Heart right ventricle (tissue), 16 donors: Measurements from ENCODE around the gene CFAP61. TPM values are rescaled to one million over a fixed set of nuclear protein-coding genes. Genes with fewer than 3 reads are reported as not detected.

Source experiments
- ATAC-seq, 8 donors: fragments of 200-7000 bp; cut with Tn5 transposase; one replicate each; pipeline ENCODE4 v1.9.1; 2020; ENCODE audit warnings: mild to moderate bottlenecking in 8 of 8, moderate library complexity in 8 of 8, moderate number of reproducible peaks in 1 of 8
- DNase-seq, 2 donors: peaks; one replicate each; pipeline ENCODE4 v3.0.0-alpha.2; 2020
- H3K27ac ChIP-seq, 10 donors: fragments of 200-600 bp; sonication (generic) in 2 of 10; one replicate each; pipeline versions ENCODE4 v1.5.0 to v1.8.0; 2020 to 2022; ENCODE audit warnings: mild to moderate bottlenecking in 3 of 10
- H3K27me3 ChIP-seq, 7 donors: fragments of 200-600 bp; one replicate each; pipeline ENCODE4 v1.8.0; 2021 to 2022; ENCODE audit warnings: mild to moderate bottlenecking in 2 of 7
- H3K36me3 ChIP-seq, 9 donors: fragments of 200-600 bp; sonication (generic) in 1 of 9; one replicate each; pipeline versions ENCODE4 v1.5.0 to v1.8.0; 2020 to 2022; ENCODE audit warnings: mild to moderate bottlenecking in 2 of 9
- H3K4me1 ChIP-seq, 9 donors: fragments of 200-600 bp; sonication (generic) in 1 of 9; one replicate each; pipeline versions ENCODE4 v1.5.0 to v1.8.0; 2020 to 2022; ENCODE audit warnings: mild to moderate bottlenecking in 4 of 9
- H3K4me3 ChIP-seq, 10 donors: fragments of 200-600 bp; sonication (generic) in 2 of 10; one replicate each; pipeline versions ENCODE4 v1.5.0 to v1.8.0; 2020 to 2022; ENCODE audit warnings: mild to moderate bottlenecking in 7 of 10, moderate library complexity in 2 of 10
- H3K9me3 ChIP-seq, 11 donors: fragments of 200-600 bp in 10 of 11; sonication (generic) in 2 of 11; one replicate each; pipeline versions ENCODE4 v1.5.0 to v1.8.0; 2013 to 2022; ENCODE audit warnings: mild to moderate bottlenecking in 2 of 11, control low read depth in 1 of 11, moderate library complexity in 1 of 11
- CTCF ChIP-seq, 9 donors: fragments of 200-600 bp; sonication (generic) in 2 of 9; IDR thresholded peaks; one replicate each; pipeline versions ENCODE4 v1.5.0 to v1.8.0; 2021 to 2022; ENCODE audit warnings: antibody characterized with exemption in 9 of 9, mild to moderate bottlenecking in 5 of 9, moderate library complexity in 1 of 9
- WGBS, 2 donors: extraction: QIAGEN DNeasy Blood & Tissue Kit; methylation state at CpG; one replicate each; pipeline ENCODE4 v1.1.7; 2013; ENCODE audit warnings: inconsistent platforms in 1 of 2; 5-methylcytosine and 5-hydroxymethylcytosine counted together
- intact Hi-C, 10 donors: fragments of 100-400 bp; cut with DNase I; formaldehyde crosslinking; loops; one replicate each; pipeline versions ENCODE4 v1.11.1 to v1.14.2; 2022
- polyA plus RNA-seq, 2 donors: library from polyadenylated mRNA; stranded (reverse); fragments of 200-250 nt; gene quantifications; one replicate each; pipeline ENCODE4 v1.2.3, GENCODE V29; 2013
- total RNA-seq, 10 donors: library from RNA; stranded (reverse); fragmentation: NEBNext Ultra II Directional in 3 of 10; extraction: Animal tissue kit (Norgen Biotek cat#: 25700) in 3 of 10; gene quantifications; one replicate each; pipeline versions ENCODE4 v1.2.1 to v1.2.4, GENCODE V29; 2021 to 2023
- donor health status: Arrhythmogenic right ventricular cardiomyopathy.
- donor health status: ischemic (EF 13 %, LVEDD 7.1; RV severe dilation, severe dysfunction).
- donor health status: healthy with polysubstance abuse.
- donor health status: DM: no; HTN: yes; CAD: no.
- donor health status: DM: no; HTN: no; CAD: no.
- donor health status: ischemic (EF 25% LVEDD 6.9; RV normal size, moderate dysfunction).
- donor health status: ischemic (EF 25% LVEDD 5.7; RV mildly dilated, moderate dysfunction).
- donor health status: healthy.
- donor health status: DM: yes; HTN: yes; CAD: no.
- donor health status: Ischemic cardiomyopathy.
- donor health status: ischemic (EF 35%, LVEDD 5.7; RV mildly dilated, moderate dysfunction).
- donor health status: nonischemic (EF 11% LVEDD 7.7; RV severe dilation, severe dysfunction).
- donor health status: DM: yes; HTN: yes; CAD: no.
- donor health status: PGD.
- donor health status: ischemic (EF 29% LVEDD 5.4; RV normal size, mild dysfunction).
- donor health status: nonischemic (EF 23%, LVEDD 6.1; RV moderate dilation, normal function).

CFAP61 gene
- total and polyA plus RNA-seq, 12 donors = 8.2 to 140 (median 60.6) TPM

DNA sequence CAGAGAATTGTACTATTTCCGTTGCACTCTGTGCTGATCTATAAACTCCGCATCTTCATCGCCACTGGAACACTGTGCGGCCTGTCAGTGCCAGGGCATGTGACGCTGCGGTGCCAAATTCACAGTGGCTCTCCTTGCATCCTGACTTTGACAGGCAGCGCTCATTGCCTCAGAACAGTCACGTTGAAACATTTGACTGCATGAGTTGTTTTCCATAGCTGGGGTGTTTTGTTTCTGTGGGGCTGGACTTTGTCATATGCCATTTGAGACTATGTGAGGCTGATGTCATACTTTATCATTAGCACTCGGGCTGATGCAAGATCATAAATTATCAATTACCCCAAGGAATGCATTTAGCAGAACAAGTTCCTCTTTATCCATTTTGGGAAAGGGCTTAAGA is 32.7 kb downstream of the CFAP61 start:
- peak overlapping the region; percentile 59 to 87 (median 84) for H3K27ac ChIP-seq
- 40 to 49% methylated on average over 9 of the region's 9 CpGs for WGBS, 2 donors
- no peaks in the 10 kb centered on the region for H3K9me3 ChIP-seq
- H3K4me3 ChIP-seq = peak overlapping the region in 6 of 10 donors; percentile 6 to 41 (median 34)
- peaks cover 0 to 40% (median 4%) of the 10 kb centered on the region in 9 donors for H3K4me1 ChIP-seq
- H3K36me3 ChIP-seq = no peaks in the 10 kb centered on the region
- TF ChIP-seq CTCF (IDR thresholded peaks at IDR 0.05) = no peak
- DNase-seq (peak; percentile 67 to 78), ATAC-seq (peak; percentile 76 to 92 (median 90))
- H3K27me3 ChIP-seq = peaks cover 0 to 8% (median 3%) of the 10 kb centered on the region in 7 donors
- intact Hi-C loops = loop anchor here (1.0 to 10.0 kb wide), 13 partner anchors 52 to 510 kb away; no protein-coding TSS in a partner anchor

GRCh38 chr20:20085812-20086211 is 33.5 kb downstream of the CFAP61 start:
- H3K27me3 ChIP-seq = peaks cover 0 to 8% (median 0%) of the 10 kb centered on the region in 7 donors
- peaks cover 0 to 43% (median 4%) of the 10 kb centered on the region in 9 donors for H3K4me1 ChIP-seq
- ATAC-seq (peak in 6 of 8 donors; percentile 67 to 84 (median 70)), DNase-seq (peak in 1 of 2 donors; percentile 30)
- H3K36me3 ChIP-seq = peaks cover 0 to under 1% (median 0%) of the 10 kb centered on the region in 9 donors
- intact Hi-C loops = loop anchor here (1.0 to 10.0 kb wide), 14 partner anchors 51 to 509 kb away; no protein-coding TSS in a partner anchor
- no peak for TF ChIP-seq CTCF (IDR thresholded peaks at IDR 0.05)
- H3K4me3 ChIP-seq = peak overlapping the region in 5 of 10 donors; percentile 20 to 41 (median 35)
- 12 to 45% methylated on average over 2 of the region's 2 CpGs for WGBS, 2 donors
- peak overlapping the region; percentile 59 to 87 (median 84) for H3K27ac ChIP-seq
- no peaks in the 10 kb centered on the region for H3K9me3 ChIP-seq

DNA sequence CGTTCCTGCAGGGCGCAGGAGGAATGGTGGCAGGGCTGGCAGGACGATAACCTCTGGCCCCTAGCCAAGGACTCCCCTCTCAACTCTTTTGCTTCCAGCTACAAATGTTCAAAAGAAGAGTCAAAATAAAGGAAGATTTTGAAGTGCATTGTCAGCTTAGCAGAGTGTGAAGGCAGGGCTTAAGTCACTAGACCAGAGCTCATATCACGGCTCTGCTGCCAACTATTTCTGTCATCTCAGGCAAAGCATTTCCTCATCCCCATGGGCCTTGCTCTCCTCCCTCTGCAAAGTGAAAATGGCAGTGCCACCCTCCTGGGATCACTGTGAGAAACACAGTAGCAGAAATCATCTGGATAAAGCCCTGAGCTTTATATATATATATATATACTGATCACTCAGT is 36.7 kb downstream of the CFAP61 start:
- H3K27ac ChIP-seq = peak overlapping the region in 9 of 10 donors; percentile 58 to 87 (median 83)
- peak in 6 of 8 donors; percentile 44 to 68 (median 64) for ATAC-seq
- H3K27me3 ChIP-seq = peaks cover 0 to 3% (median 0%) of the 10 kb centered on the region in 7 donors
- H3K4me1 ChIP-seq = peaks cover 0 to 41% (median 4%) of the 10 kb centered on the region in 9 donors
- intact Hi-C loops = loop anchor here in 7 of 10 donors (5.0 to 10.0 kb wide), 7 partner anchors 48 to 506 kb away; no protein-coding TSS in a partner anchor
- peak in 1 of 2 donors; percentile 39 for DNase-seq
- H3K9me3 ChIP-seq = no peaks in the 10 kb centered on the region
- WGBS, 2 donors = 42 to 46% methylated on average over 4 of the region's 4 CpGs
- peaks cover 0 to 8% (median 0%) of the 10 kb centered on the region in 9 donors for H3K36me3 ChIP-seq
- H3K4me3 ChIP-seq = peak overlapping the region in 2 of 10 donors; percentile 12 to 24
- no peak for TF ChIP-seq CTCF (IDR thresholded peaks at IDR 0.05)

DNA sequence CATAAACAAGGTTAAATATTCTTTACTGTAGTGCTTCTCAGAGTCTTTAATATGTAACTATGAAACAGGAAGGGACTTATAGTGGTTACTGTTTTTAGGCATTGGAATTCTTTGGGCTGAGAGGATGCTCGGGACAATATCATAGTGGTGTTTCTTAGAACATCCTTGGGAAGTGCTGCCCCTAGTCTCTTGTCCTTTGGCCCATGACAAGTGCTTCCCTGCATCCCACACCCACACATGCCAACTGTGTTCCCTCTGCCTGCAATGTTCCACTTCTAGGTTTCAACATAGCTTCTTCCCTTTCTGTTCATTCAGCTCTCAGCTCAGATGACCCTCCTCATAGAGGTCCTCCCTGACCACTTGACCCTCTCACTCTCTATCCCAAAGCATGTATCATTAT is 37.6 kb downstream of the CFAP61 start:
- DNase-seq (no peak), ATAC-seq (no peak)
- peaks cover 0 to 3% (median 0%) of the 10 kb centered on the region in 7 donors for H3K27me3 ChIP-seq
- peak overlapping the region in 7 of 10 donors; percentile 14 to 87 (median 83) for H3K27ac ChIP-seq
- intact Hi-C loops = loop anchor here in 7 of 10 donors (5.0 to 10.0 kb wide), 7 partner anchors 47 to 505 kb away; no protein-coding TSS in a partner anchor
- no peaks in the 10 kb centered on the region for H3K9me3 ChIP-seq
- H3K4me1 ChIP-seq = peaks cover 0 to 32% (median 0%) of the 10 kb centered on the region in 9 donors
- no peak for TF ChIP-seq CTCF (IDR thresholded peaks at IDR 0.05)
- no peak overlapping the region for H3K4me3 ChIP-seq
- peaks cover 0 to 8% (median 0%) of the 10 kb centered on the region in 9 donors for H3K36me3 ChIP-seq
- WGBS, 2 donors = 60 to 70% methylated on average over 1 of the region's 1 CpG
